ENCODE measurements around the gene CERKL. TPM values are rescaled to one million over a fixed set of nuclear protein-coding genes. Genes with fewer than 3 reads are reported as not detected.
"Not testable (repeated sequence)": the region's sequence is repeated elsewhere in the genome, so short reads cannot be mapped to it uniquely, and the experiment has no call there.

The CERKL gene
- total and polyA plus RNA-seq, 9 of the 15 experiments (the other 6 are each of a cell fraction or from before 2014, with no cell fraction given), result 0.04 to 0.08 TPM; not detected in 7

DNA sequence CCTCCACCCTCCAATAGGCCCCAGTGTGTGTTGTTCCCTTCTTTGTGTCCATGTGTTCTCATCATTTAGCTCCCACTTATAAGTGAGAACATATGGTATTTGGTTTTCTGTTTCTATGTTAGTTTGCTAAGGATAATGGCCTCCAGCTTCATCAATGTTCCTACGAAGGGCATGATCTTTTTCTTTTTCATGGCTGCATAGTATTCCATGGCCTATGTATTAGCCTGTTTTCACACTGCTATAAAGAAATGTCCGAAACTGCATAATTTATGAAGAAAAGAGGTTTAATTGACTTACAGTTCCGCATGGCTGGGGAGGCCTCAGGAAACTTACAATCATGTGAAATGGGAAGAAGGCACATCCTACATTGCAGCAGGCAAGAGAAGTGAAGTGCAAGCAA is 45.6 kb upstream of the CERKL start:
- POLR2A ChIA-PET, result not testable (repeated sequence)

DNA sequence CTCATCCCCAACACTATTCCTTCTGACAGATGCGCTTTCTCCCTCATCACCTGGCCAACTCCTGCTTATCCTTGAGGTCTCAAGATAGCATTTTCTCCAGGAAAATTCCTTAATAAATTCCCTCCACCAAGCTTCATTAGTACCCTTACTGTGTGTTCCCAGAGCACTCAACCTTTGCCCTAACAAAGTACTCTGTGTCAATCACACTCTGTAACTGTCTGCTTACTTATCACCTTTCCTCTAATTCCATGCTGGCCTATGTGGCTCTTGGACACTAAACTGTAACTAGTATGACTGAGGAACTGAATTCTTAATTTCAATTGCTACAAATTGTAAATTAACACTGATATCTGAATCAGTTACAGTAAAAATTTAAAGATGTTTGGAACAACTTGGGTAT is 41.3 kb upstream of the CERKL start:
- FAIRE-seq, result no peak
- H2AFZ ChIP-seq (ENCODE audit: low read depth, low read length), result no peak overlapping the region
- no peak overlapping the region for H3K4me3 ChIP-seq
- no peak overlapping the region for H3K4me2 ChIP-seq (ENCODE audit: insufficient read depth, low read length)
- no peaks in the 10 kb centered on the region for H3K79me2 ChIP-seq (ENCODE audit: control insufficient read depth, insufficient read depth, low read length)
- no peaks in the 10 kb centered on the region for H3K36me3 ChIP-seq (ENCODE audit: control insufficient read depth, insufficient read depth, low read length)
- ChIA-PET CTCF (ENCODE audit: low intra/inter-chr PET ratio) (no interaction called here), POLR2A (interaction anchor here (0.6 kb wide), 1 partner anchor 79 kb away, joined by 3 read pairs; no protein-coding TSS in a partner anchor)
- H3K27me3 ChIP-seq (ENCODE audit: control insufficient read depth in 2 of 2, insufficient read depth in 2 of 2, low read length in 2 of 2), result no peaks in the 10 kb centered on the region
- H3K9ac ChIP-seq (ENCODE audit: insufficient read depth in 1 of 2, low read depth in 2 of 2, low read length in 2 of 2), result no peak overlapping the region
- intact Hi-C loops (cut with micrococcal nuclease), result no loop called here
- in situ Hi-C loops (cut with MboI), result no loop called here
- H3K4me1 ChIP-seq (replicated peaks in 1 of 2; ENCODE audit: control insufficient read depth in 2 of 2, insufficient read depth in 2 of 2, low read length in 2 of 2), result no peaks in the 10 kb centered on the region
- DNase-seq (ENCODE audit: extremely low read depth in 1 of 4, low spot score in 3 of 4), result no peak
- 0% methylated on average over 1 of the region's 1 CpG for WGBS (ENCODE audit: insufficient coverage, low coverage, missing lambda C conversion rate)
- H3K27ac ChIP-seq (ENCODE audit: extremely low read depth, low read depth, low read length), result no peak overlapping the region
- H4K20me1 ChIP-seq (replicated peaks; ENCODE audit: control insufficient read depth, insufficient read depth, low read length), result no peaks in the 10 kb centered on the region
- no peaks in the 10 kb centered on the region for H3K9me3 ChIP-seq (replicated peaks; ENCODE audit: control insufficient read depth, insufficient read depth, low read depth, low read length)
- TF ChIP-seq CBFB (CRISPR knock-in tag; IDR thresholded peaks at IDR 0.05), result no peak
- TF ChIP-seq, protein P1, sequence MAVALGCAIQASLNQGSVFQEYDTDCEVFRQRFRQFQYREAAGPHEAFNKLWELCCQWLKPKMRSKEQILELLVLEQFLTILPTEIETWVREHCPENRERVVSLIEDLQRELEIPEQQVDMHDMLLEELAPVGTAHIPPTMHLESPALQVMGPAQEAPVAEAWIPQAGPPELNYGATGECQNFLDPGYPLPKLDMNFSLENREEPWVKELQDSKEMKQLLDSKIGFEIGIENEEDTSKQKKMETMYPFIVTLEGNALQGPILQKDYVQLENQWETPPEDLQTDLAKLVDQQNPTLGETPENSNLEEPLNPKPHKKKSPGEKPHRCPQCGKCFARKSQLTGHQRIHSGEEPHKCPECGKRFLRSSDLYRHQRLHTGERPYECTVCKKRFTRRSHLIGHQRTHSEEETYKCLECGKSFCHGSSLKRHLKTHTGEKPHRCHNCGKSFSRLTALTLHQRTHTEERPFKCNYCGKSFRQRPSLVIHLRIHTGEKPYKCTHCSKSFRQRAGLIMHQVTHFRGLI (CRISPR knock-in tag; IDR thresholded peaks at IDR 0.05), result no peak
- TF ChIP-seq FOS (IDR thresholded peaks at IDR 0.05; ENCODE audit: extremely low read depth, insufficient read length), result no peak
- TF ChIP-seq, protein P2, sequence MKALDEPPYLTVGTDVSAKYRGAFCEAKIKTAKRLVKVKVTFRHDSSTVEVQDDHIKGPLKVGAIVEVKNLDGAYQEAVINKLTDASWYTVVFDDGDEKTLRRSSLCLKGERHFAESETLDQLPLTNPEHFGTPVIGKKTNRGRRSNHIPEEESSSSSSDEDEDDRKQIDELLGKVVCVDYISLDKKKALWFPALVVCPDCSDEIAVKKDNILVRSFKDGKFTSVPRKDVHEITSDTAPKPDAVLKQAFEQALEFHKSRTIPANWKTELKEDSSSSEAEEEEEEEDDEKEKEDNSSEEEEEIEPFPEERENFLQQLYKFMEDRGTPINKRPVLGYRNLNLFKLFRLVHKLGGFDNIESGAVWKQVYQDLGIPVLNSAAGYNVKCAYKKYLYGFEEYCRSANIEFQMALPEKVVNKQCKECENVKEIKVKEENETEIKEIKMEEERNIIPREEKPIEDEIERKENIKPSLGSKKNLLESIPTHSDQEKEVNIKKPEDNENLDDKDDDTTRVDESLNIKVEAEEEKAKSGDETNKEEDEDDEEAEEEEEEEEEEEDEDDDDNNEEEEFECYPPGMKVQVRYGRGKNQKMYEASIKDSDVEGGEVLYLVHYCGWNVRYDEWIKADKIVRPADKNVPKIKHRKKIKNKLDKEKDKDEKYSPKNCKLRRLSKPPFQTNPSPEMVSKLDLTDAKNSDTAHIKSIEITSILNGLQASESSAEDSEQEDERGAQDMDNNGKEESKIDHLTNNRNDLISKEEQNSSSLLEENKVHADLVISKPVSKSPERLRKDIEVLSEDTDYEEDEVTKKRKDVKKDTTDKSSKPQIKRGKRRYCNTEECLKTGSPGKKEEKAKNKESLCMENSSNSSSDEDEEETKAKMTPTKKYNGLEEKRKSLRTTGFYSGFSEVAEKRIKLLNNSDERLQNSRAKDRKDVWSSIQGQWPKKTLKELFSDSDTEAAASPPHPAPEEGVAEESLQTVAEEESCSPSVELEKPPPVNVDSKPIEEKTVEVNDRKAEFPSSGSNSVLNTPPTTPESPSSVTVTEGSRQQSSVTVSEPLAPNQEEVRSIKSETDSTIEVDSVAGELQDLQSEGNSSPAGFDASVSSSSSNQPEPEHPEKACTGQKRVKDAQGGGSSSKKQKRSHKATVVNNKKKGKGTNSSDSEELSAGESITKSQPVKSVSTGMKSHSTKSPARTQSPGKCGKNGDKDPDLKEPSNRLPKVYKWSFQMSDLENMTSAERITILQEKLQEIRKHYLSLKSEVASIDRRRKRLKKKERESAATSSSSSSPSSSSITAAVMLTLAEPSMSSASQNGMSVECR (CRISPR knock-in tag; IDR thresholded peaks at IDR 0.05), result no peak
- no peak for TF ChIP-seq HDGF (IDR thresholded peaks at IDR 0.05)
- no peak for TF ChIP-seq ZNF780A (CRISPR knock-in tag; IDR thresholded peaks at IDR 0.05)
- TF ChIP-seq ZNF354B (CRISPR knock-in tag; IDR thresholded peaks at IDR 0.05), result no peak
- TF ChIP-seq, protein P3, sequence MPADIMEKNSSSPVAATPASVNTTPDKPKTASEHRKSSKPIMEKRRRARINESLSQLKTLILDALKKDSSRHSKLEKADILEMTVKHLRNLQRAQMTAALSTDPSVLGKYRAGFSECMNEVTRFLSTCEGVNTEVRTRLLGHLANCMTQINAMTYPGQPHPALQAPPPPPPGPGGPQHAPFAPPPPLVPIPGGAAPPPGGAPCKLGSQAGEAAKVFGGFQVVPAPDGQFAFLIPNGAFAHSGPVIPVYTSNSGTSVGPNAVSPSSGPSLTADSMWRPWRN (IDR thresholded peaks at IDR 0.05; ENCODE audit: low read depth), result no peak
- no peaks in the 10 kb centered on the region for H3K9me1 ChIP-seq (ENCODE audit: control insufficient read depth, insufficient read depth, low read length)
- no TSS peak for BruUV-seq (replicated peaks)
- ATAC-seq, result no peak

More for the DNA sequence above, 45.6 kb upstream of the CERKL start:
- in situ Hi-C loops (cut with MboI); H2AFZ ChIP-seq (ENCODE audit: low read depth, low read length); H3K9me1 ChIP-seq (ENCODE audit: control insufficient read depth, insufficient read depth, low read length); H3K4me2 ChIP-seq (ENCODE audit: insufficient read depth, low read length); BruUV-seq (replicated peaks); H3K36me3 ChIP-seq (ENCODE audit: control insufficient read depth, insufficient read depth, low read length); H4K20me1 ChIP-seq (replicated peaks; ENCODE audit: control insufficient read depth, insufficient read depth, low read length); H3K79me2 ChIP-seq (ENCODE audit: control insufficient read depth, insufficient read depth, low read length); H3K9me3 ChIP-seq (replicated peaks; ENCODE audit: control insufficient read depth, insufficient read depth, low read depth, low read length); CTCF ChIA-PET (ENCODE audit: low intra/inter-chr PET ratio); DNase-seq (ENCODE audit: extremely low read depth in 1 of 4, low spot score in 3 of 4); FAIRE-seq; intact Hi-C loops (cut with micrococcal nuclease); H3K4me1 ChIP-seq (replicated peaks in 1 of 2; ENCODE audit: control insufficient read depth in 2 of 2, insufficient read depth in 2 of 2, low read length in 2 of 2); H3K9ac ChIP-seq (ENCODE audit: insufficient read depth in 1 of 2, low read depth in 2 of 2, low read length in 2 of 2); H3K4me3 ChIP-seq; H3K27ac ChIP-seq (ENCODE audit: extremely low read depth, low read depth, low read length); ATAC-seq; H3K27me3 ChIP-seq (ENCODE audit: control insufficient read depth in 2 of 2, insufficient read depth in 2 of 2, low read length in 2 of 2): not testable (repeated sequence)
- 2% methylated on average over 3 of the region's 3 CpGs for WGBS (ENCODE audit: insufficient coverage, low coverage, missing lambda C conversion rate)
- TF ChIP-seq ZNF146 (CRISPR knock-in tag; IDR thresholded peaks at IDR 0.05; ENCODE audit: unreplicated experiment) (peak; percentile 88), RBM25 (IDR thresholded peaks at IDR 0.05; ENCODE audit: low read depth, low read length, severe bottlenecking) (peak; percentile 51)

Measured in K562 (cell line).